ENCODE measurements around the gene FBLL1. TPM values are rescaled to one million over a fixed set of nuclear protein-coding genes. Genes with fewer than 3 reads are reported as not detected.
A peak's percentile ranks its signal among the peaks of the same experiment; 100 is the strongest.

The FBLL1 gene
- total RNA-seq, 1 donor from 2014 or later, result 3.3 TPM

GRCh38 chr5:168575391-168576372 lies 46.6 kb downstream of the FBLL1 start:
- DNase-seq (ENCODE audit: extremely low spot score, unreplicated experiment), result no peak

GRCh38 chr5:168578006-168578405 lies 48.9 kb downstream of the FBLL1 start:
- Mint-ChIP-seq H3K36me3 (peaks cover 16% of the 10 kb centered on the region), H3K27ac (peak overlapping the region; percentile 94), H3K27me3 (no peaks in the 10 kb centered on the region), H3K4me3 (peak overlapping the region; percentile 98), H3K4me1 (ENCODE audit: unreplicated experiment) (peaks cover 23% of the 10 kb centered on the region), H3K9me3 (no peaks in the 10 kb centered on the region)
- DNase-seq (ENCODE audit: extremely low spot score, unreplicated experiment), result no peak
- TF ChIP-seq CTCF (conservative IDR thresholded peaks at IDR 0.05), result no peak

More at GRCh38 chr5:168575391-168576372, 46.6 kb downstream of the FBLL1 start:
- no peak for TF ChIP-seq CTCF (conservative IDR thresholded peaks at IDR 0.05)
- Mint-ChIP-seq H3K27ac (no peak overlapping the region), H3K27me3 (no peaks in the 10 kb centered on the region), H3K4me1 (ENCODE audit: unreplicated experiment) (peaks cover 31% of the 10 kb centered on the region), H3K9me3 (no peaks in the 10 kb centered on the region), H3K4me3 (peak overlapping the region; percentile 59), H3K36me3 (peaks cover 26% of the 10 kb centered on the region)

- no peak for DNase-seq (ENCODE audit: extremely low spot score, unreplicated experiment)
- H3K4me3 Mint-ChIP-seq, result peak within 1 kb of the TSS; percentile 98
- no peaks in the 10 kb centered on the region for H3K9me3 Mint-ChIP-seq
- H3K27me3 Mint-ChIP-seq, result no peaks in the 10 kb centered on the region
- no peak for TF ChIP-seq CTCF (conservative IDR thresholded peaks at IDR 0.05)
- H3K27ac Mint-ChIP-seq, result peak within 1 kb of the TSS; percentile 94
- peaks cover 16% of the 10 kb centered on the region for H3K36me3 Mint-ChIP-seq
- H3K4me1 Mint-ChIP-seq (ENCODE audit: unreplicated experiment), result peaks cover 23% of the 10 kb centered on the region
Observed at GRCh38 chr5:168578538-168579487, 49.7 kb downstream of the FBLL1 start, which contains the start of gene PANK3. TSS of gene PANK3 (minus strand) at chr5:168579368. CDS start at chr5:168579283, 85 bp downstream.

GRCh38 chr5:168579488-168580226 lies 50.6 kb downstream of the FBLL1 start:
- Mint-ChIP-seq H3K4me3 (peak overlapping the region; percentile 93), H3K9me3 (no peaks in the 10 kb centered on the region), H3K27me3 (no peaks in the 10 kb centered on the region), H3K4me1 (ENCODE audit: unreplicated experiment) (peaks cover 23% of the 10 kb centered on the region), H3K36me3 (peaks cover 16% of the 10 kb centered on the region), H3K27ac (peak overlapping the region; percentile 94)
- TF ChIP-seq CTCF (conservative IDR thresholded peaks at IDR 0.05), result no peak
- peak; percentile 97 for DNase-seq (ENCODE audit: extremely low spot score, unreplicated experiment)

- H3K36me3 Mint-ChIP-seq, result peaks cover 14% of the 10 kb centered on the region
- H3K4me1 Mint-ChIP-seq (ENCODE audit: unreplicated experiment), result peaks cover 21% of the 10 kb centered on the region
- no peaks in the 10 kb centered on the region for H3K9me3 Mint-ChIP-seq
- no peak for TF ChIP-seq CTCF (conservative IDR thresholded peaks at IDR 0.05)
- no peaks in the 10 kb centered on the region for H3K27me3 Mint-ChIP-seq
- peak overlapping the region; percentile 94 for H3K27ac Mint-ChIP-seq
- H3K4me3 Mint-ChIP-seq, result peak overlapping the region; percentile 93
- DNase-seq (ENCODE audit: extremely low spot score, unreplicated experiment), result no peak
Observed at GRCh38 chr5:168580227-168580508, 51.1 kb downstream of the FBLL1 start.
